GM23248 (cell line): Measurements from ENCODE around the gene CALML3.

Experiments used
- EZH2 ChIP-seq: fragments of 200-600 bp; sonication (generic); IDR thresholded peaks from 2 replicates; pipeline ENCODE4 v1.6.1; 2018; ENCODE audit warnings: antibody characterized with exemption, mild to moderate bottlenecking; ENCODE audit not compliant: insufficient read depth, poor library complexity, severe bottlenecking
- EZH2phosphoT487 ChIP-seq: fragments of 200-600 bp; sonication (generic); IDR thresholded peaks from 2 replicates; pipeline ENCODE4 v1.6.1; 2018; ENCODE audit warnings: antibody characterized with exemption, moderate library complexity, mild to moderate bottlenecking, low read depth; ENCODE audit not compliant: insufficient read depth

DNA sequence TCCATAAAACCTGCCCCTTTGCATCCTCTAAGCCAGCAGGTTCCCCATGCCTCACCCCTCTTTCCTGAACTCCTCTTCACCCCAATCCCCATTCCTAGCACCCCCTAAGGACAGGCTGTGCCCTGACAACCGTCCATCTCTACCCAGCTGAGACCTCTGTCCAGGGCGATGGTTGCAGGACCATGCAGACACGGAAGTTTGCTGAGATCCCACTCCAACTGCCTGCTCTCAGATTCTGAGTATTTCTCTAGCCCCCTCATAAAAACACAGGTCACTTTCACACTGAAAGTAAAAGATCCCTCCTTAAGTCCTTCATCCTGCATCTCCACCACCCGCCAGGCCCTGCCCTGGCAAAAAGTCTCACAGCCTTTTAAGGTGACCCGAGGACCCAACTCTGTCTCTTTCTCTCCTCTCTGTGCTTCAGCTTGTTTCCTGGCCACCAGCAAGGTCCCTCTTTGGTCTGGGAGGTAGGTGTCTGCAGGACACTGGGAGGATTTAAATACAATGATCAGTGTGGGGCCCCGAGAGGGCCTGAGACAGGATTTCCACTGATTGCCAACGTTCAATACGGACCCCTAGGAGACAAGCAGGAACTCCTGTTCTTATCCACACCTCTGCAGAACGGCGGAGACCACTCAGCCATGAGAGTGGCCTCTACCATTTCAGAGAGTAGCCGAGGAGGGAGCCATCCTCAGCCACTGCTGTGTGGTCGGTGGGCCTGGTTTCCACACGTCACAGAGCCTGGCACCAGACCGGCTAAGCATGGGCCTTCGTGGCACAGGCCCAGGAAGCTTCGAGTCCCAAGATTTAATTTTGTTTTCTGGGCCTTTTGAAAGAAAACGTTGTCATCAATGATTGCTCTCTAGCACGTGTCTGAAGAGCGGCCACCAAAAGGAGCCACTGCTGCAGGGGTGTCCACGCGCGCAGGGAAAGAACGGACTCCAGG lies 27.9 kb downstream of the CALML3 start:
- TF ChIP-seq EZH2 (no peak), EZH2phosphoT487 (no peak)
